ENCODE measurements around the gene CTH. TPM values are rescaled to one million over a fixed set of nuclear protein-coding genes. Genes with fewer than 3 reads are reported as not detected.
"Not testable (repeated sequence)": the region's sequence is repeated elsewhere in the genome, so short reads cannot be mapped to it uniquely, and the experiment has no call there.

Gene CTH
- total RNA-seq, 2 donors from 2014 or later: 6.0 to 8.5 TPM

- Mint-ChIP-seq H3K4me3 (no peak overlapping the region), H3K9me3 (no peaks in the 10 kb centered on the region), H3K36me3 (ENCODE audit: low read depth) (no peaks in the 10 kb centered on the region), H3K4me1 (no peaks in the 10 kb centered on the region), H3K27me3 (peaks cover 3% of the 10 kb centered on the region), H3K27ac (no peak overlapping the region)
- ATAC-seq (replicated peaks): no peak
Measured at GRCh38 chr1:70455291-70455690, 44.2 kb downstream of the CTH start.

GRCh38 chr1:70458131-70458530 lies 47.1 kb downstream of the CTH start:
- H3K9me3 Mint-ChIP-seq: no peaks in the 10 kb centered on the region
- no peak overlapping the region for H3K27ac Mint-ChIP-seq
- ATAC-seq (replicated peaks): no peak
- no peak overlapping the region for H3K4me3 Mint-ChIP-seq
- H3K36me3 Mint-ChIP-seq (ENCODE audit: low read depth): no peaks in the 10 kb centered on the region
- H3K27me3 Mint-ChIP-seq: peaks cover 3% of the 10 kb centered on the region
- H3K4me1 Mint-ChIP-seq: no peaks in the 10 kb centered on the region

GRCh38 chr1:70459496-70460225 lies 48.6 kb downstream of the CTH start:
- ATAC-seq (replicated peaks): no peak

GRCh38 chr1:70460740-70461713 lies 50.0 kb downstream of the CTH start:
- ATAC-seq (replicated peaks); H3K4me3 Mint-ChIP-seq; H3K27ac Mint-ChIP-seq; H3K9me3 Mint-ChIP-seq; H3K36me3 Mint-ChIP-seq (ENCODE audit: low read depth); H3K4me1 Mint-ChIP-seq; H3K27me3 Mint-ChIP-seq: not testable (repeated sequence)

More at GRCh38 chr1:70459496-70460225, 48.6 kb downstream of the CTH start:
- Mint-ChIP-seq H3K27me3 (peaks cover 3% of the 10 kb centered on the region), H3K9me3 (no peaks in the 10 kb centered on the region), H3K4me1 (no peaks in the 10 kb centered on the region), H3K36me3 (ENCODE audit: low read depth) (no peaks in the 10 kb centered on the region), H3K27ac (no peak overlapping the region), H3K4me3 (no peak overlapping the region)

GRCh38 chr1:70462611-70463010 lies 51.5 kb downstream of the CTH start:
- H3K27ac Mint-ChIP-seq: no peak overlapping the region
- no peaks in the 10 kb centered on the region for H3K4me1 Mint-ChIP-seq
- no peak for ATAC-seq (replicated peaks)
- no peaks in the 10 kb centered on the region for H3K36me3 Mint-ChIP-seq (ENCODE audit: low read depth)
- no peak overlapping the region for H3K4me3 Mint-ChIP-seq
- H3K27me3 Mint-ChIP-seq: peaks cover 9% of the 10 kb centered on the region
- no peaks in the 10 kb centered on the region for H3K9me3 Mint-ChIP-seq

- H3K9me3 Mint-ChIP-seq: no peaks in the 10 kb centered on the region
- peaks cover 9% of the 10 kb centered on the region for H3K27me3 Mint-ChIP-seq
- no peak overlapping the region for H3K27ac Mint-ChIP-seq
- no peak for ATAC-seq (replicated peaks)
- no peaks in the 10 kb centered on the region for H3K4me1 Mint-ChIP-seq
- H3K36me3 Mint-ChIP-seq (ENCODE audit: low read depth): no peaks in the 10 kb centered on the region
- no peak overlapping the region for H3K4me3 Mint-ChIP-seq
Measured at GRCh38 chr1:70465911-70466310, 54.8 kb downstream of the CTH start.

GRCh38 chr1:70467531-70467930 lies 56.5 kb downstream of the CTH start:
- no peaks in the 10 kb centered on the region for H3K9me3 Mint-ChIP-seq
- no peaks in the 10 kb centered on the region for H3K36me3 Mint-ChIP-seq (ENCODE audit: low read depth)
- H3K4me1 Mint-ChIP-seq: no peaks in the 10 kb centered on the region
- no peak overlapping the region for H3K27ac Mint-ChIP-seq
- ATAC-seq (replicated peaks): no peak
- no peak overlapping the region for H3K4me3 Mint-ChIP-seq
- peaks cover 9% of the 10 kb centered on the region for H3K27me3 Mint-ChIP-seq

GRCh38 chr1:70468180-70468579 lies 57.1 kb downstream of the CTH start:
- Mint-ChIP-seq H3K4me1 (no peaks in the 10 kb centered on the region), H3K27me3 (peaks cover 9% of the 10 kb centered on the region), H3K9me3 (no peaks in the 10 kb centered on the region), H3K27ac (no peak overlapping the region), H3K4me3 (no peak overlapping the region), H3K36me3 (ENCODE audit: low read depth) (no peaks in the 10 kb centered on the region)
- ATAC-seq (replicated peaks): no peak

- not testable (repeated sequence) for ATAC-seq (replicated peaks); H3K27me3 Mint-ChIP-seq
Measured at GRCh38 chr1:70469184-70469583, 58.1 kb downstream of the CTH start.

GRCh38 chr1:70475023-70475422 lies 64.0 kb downstream of the CTH start:
- no peak overlapping the region for H3K4me3 Mint-ChIP-seq
- no peaks in the 10 kb centered on the region for H3K36me3 Mint-ChIP-seq (ENCODE audit: low read depth)
- H3K4me1 Mint-ChIP-seq: no peaks in the 10 kb centered on the region

More at GRCh38 chr1:70469184-70469583, 58.1 kb downstream of the CTH start:
- not testable (repeated sequence) for H3K4me1 Mint-ChIP-seq; H3K9me3 Mint-ChIP-seq; H3K4me3 Mint-ChIP-seq; H3K27ac Mint-ChIP-seq; H3K36me3 Mint-ChIP-seq (ENCODE audit: low read depth)

GRCh38 chr1:70477090-70477489 lies 66.0 kb downstream of the CTH start:
- H3K4me3 Mint-ChIP-seq: no peak overlapping the region

More at GRCh38 chr1:70475023-70475422, 64.0 kb downstream of the CTH start:
- Mint-ChIP-seq H3K9me3 (no peaks in the 10 kb centered on the region), H3K27me3 (no peaks in the 10 kb centered on the region), H3K27ac (no peak overlapping the region)
- no peak for ATAC-seq (replicated peaks)

GRCh38 chr1:70477905-70478304 lies 66.8 kb downstream of the CTH start:
- not testable (repeated sequence) for H3K27ac Mint-ChIP-seq; H3K4me1 Mint-ChIP-seq; ATAC-seq (replicated peaks); H3K9me3 Mint-ChIP-seq; H3K27me3 Mint-ChIP-seq; H3K4me3 Mint-ChIP-seq; H3K36me3 Mint-ChIP-seq (ENCODE audit: low read depth)

More at GRCh38 chr1:70477090-70477489, 66.0 kb downstream of the CTH start:
- Mint-ChIP-seq H3K4me1 (no peaks in the 10 kb centered on the region), H3K9me3 (no peaks in the 10 kb centered on the region), H3K27ac (no peak overlapping the region), H3K36me3 (ENCODE audit: low read depth) (no peaks in the 10 kb centered on the region), H3K27me3 (no peaks in the 10 kb centered on the region)
- no peak for ATAC-seq (replicated peaks)

- no peak overlapping the region for H3K27ac Mint-ChIP-seq
- H3K27me3 Mint-ChIP-seq: peaks cover 6% of the 10 kb centered on the region
- H3K4me1 Mint-ChIP-seq: no peaks in the 10 kb centered on the region
- no peak for ATAC-seq (replicated peaks)
- no peaks in the 10 kb centered on the region for H3K36me3 Mint-ChIP-seq (ENCODE audit: low read depth)
- H3K4me3 Mint-ChIP-seq: no peak overlapping the region
- no peaks in the 10 kb centered on the region for H3K9me3 Mint-ChIP-seq
Measured at GRCh38 chr1:70483342-70483741, 72.3 kb downstream of the CTH start.

- Mint-ChIP-seq H3K9me3 (no peaks in the 10 kb centered on the region), H3K36me3 (ENCODE audit: low read depth) (no peaks in the 10 kb centered on the region), H3K27me3 (peaks cover 13% of the 10 kb centered on the region), H3K27ac (no peak overlapping the region), H3K4me3 (no peak overlapping the region), H3K4me1 (no peaks in the 10 kb centered on the region)
- no peak for ATAC-seq (replicated peaks)
Measured at GRCh38 chr1:70485624-70486023, 74.6 kb downstream of the CTH start.

Data from activated T-helper 17 cell treated with anti-CD3 and anti-CD28 coated beads, Interleukin-2, amount 50 U/mL, for 72 hours (primary cell).